ENCODE data around the gene DENND2D.

Gene DENND2D

GRCh38 chr1:111192658-111193519 lies 7.6 kb downstream of the DENND2D start:
- ATAC-seq, result no peak
- no peak for TF ChIP-seq ZNF8 (CRISPR knock-in tag; IDR thresholded peaks at IDR 0.05)
- TF ChIP-seq CSDC2 (CRISPR knock-in tag; IDR thresholded peaks at IDR 0.05), result no peak
- no peak for TF ChIP-seq SNAI2 (CRISPR knock-in tag; IDR thresholded peaks at IDR 0.05)
- TF ChIP-seq ESRRG (CRISPR knock-in tag; IDR thresholded peaks at IDR 0.05), result no peak
- TF ChIP-seq TOX (CRISPR knock-in tag; IDR thresholded peaks at IDR 0.05; ENCODE audit: borderline replicate concordance), result no peak
- no peak for TF ChIP-seq PATZ1 (CRISPR knock-in tag; IDR thresholded peaks at IDR 0.05; ENCODE audit: borderline replicate concordance)
- no peak for TF ChIP-seq OSR1 (CRISPR knock-in tag; IDR thresholded peaks at IDR 0.05)

- peak; percentile 7; the same call in 2 of the 3 replicates for ATAC-seq
- no peak for TF ChIP-seq CSDC2 (CRISPR knock-in tag; IDR thresholded peaks at IDR 0.05)
- no peak for TF ChIP-seq ZFP30 (CRISPR knock-in tag; IDR thresholded peaks at IDR 0.05)
Observed at GRCh38 chr1:111192074-111192473, 8.4 kb downstream of the DENND2D start.

- peak; percentile 76 for ATAC-seq
- no peak for TF ChIP-seq GLIS3 (CRISPR knock-in tag; IDR thresholded peaks at IDR 0.05)
- no peak for TF ChIP-seq ZFP3 (CRISPR knock-in tag; IDR thresholded peaks at IDR 0.05)
- no peak for TF ChIP-seq TSHZ2 (CRISPR knock-in tag; IDR thresholded peaks at IDR 0.05)
Observed at GRCh38 chr1:111191496-111191895, 8.9 kb downstream of the DENND2D start.

GRCh38 chr1:111190931-111191451 lies 9.5 kb downstream of the DENND2D start:
- TF ChIP-seq PPARA (CRISPR knock-in tag; IDR thresholded peaks at IDR 0.05; ENCODE audit: borderline replicate concordance) (no peak), ZFP3 (CRISPR knock-in tag; IDR thresholded peaks at IDR 0.05) (no peak), CSDC2 (CRISPR knock-in tag; IDR thresholded peaks at IDR 0.05) (no peak), ZNF70 (CRISPR knock-in tag; IDR thresholded peaks at IDR 0.05) (no peak), ZNF8 (CRISPR knock-in tag; IDR thresholded peaks at IDR 0.05) (no peak), ZNF565 (CRISPR knock-in tag; conservative IDR thresholded peaks at IDR 0.05; ENCODE audit: low read depth) (no peak), TCF4 (CRISPR knock-in tag; IDR thresholded peaks at IDR 0.05; ENCODE audit: borderline replicate concordance) (no peak), ARNTL (CRISPR knock-in tag; IDR thresholded peaks at IDR 0.05; ENCODE audit: borderline replicate concordance, low read depth) (no peak), OSR1 (CRISPR knock-in tag; IDR thresholded peaks at IDR 0.05) (no peak), PATZ1 (CRISPR knock-in tag; IDR thresholded peaks at IDR 0.05; ENCODE audit: borderline replicate concordance) (no peak), GLIS3 (CRISPR knock-in tag; IDR thresholded peaks at IDR 0.05) (no peak), POU6F1 (CRISPR knock-in tag; IDR thresholded peaks at IDR 0.05; ENCODE audit: borderline replicate concordance, low read depth) (no peak), SNAI2 (CRISPR knock-in tag; IDR thresholded peaks at IDR 0.05) (no peak), ZFP30 (CRISPR knock-in tag; IDR thresholded peaks at IDR 0.05) (no peak), RARB (CRISPR knock-in tag; IDR thresholded peaks at IDR 0.05) (no peak), ZC3H10 (CRISPR knock-in tag; IDR thresholded peaks at IDR 0.05) (no peak), CSRNP3 (CRISPR knock-in tag; IDR thresholded peaks at IDR 0.05) (no peak), ESRRG (CRISPR knock-in tag; IDR thresholded peaks at IDR 0.05) (no peak), TSHZ2 (CRISPR knock-in tag; IDR thresholded peaks at IDR 0.05) (no peak)
- ATAC-seq, result peak; percentile 65
